Measurements from ENCODE around the gene MSMP.

MSMP gene

GRCh38 chr9:35717132-35717870, 36.8 kb downstream of the MSMP start:
- DNase-seq = no peak

- no peak for DNase-seq
Observed at GRCh38 chr9:35716230-35716629, 37.8 kb downstream of the MSMP start.

- DNase-seq = no peak
Observed at GRCh38 chr9:35714579-35715252, 39.4 kb downstream of the MSMP start.

GRCh38 chr9:35714123-35714522, 40.0 kb downstream of the MSMP start:
- DNase-seq = no peak

- DNase-seq = no peak
Observed at GRCh38 chr9:35713578-35713977, 40.5 kb downstream of the MSMP start.

- no peak for DNase-seq
Observed at GRCh38 chr9:35712762-35713400, 41.2 kb downstream of the MSMP start.

GRCh38 chr9:35711501-35712428, 42.3 kb downstream of the MSMP start:
- no peak for DNase-seq

GRCh38 chr9:35710818-35711500, 43.1 kb downstream of the MSMP start:
- DNase-seq = no peak

- no peak for DNase-seq
Observed at GRCh38 chr9:35708146-35708545, 45.9 kb downstream of the MSMP start.

GRCh38 chr9:35706951-35707350, 47.1 kb downstream of the MSMP start:
- DNase-seq = no peak

GRCh38 chr9:35705836-35706430, 48.1 kb downstream of the MSMP start:
- no peak for DNase-seq

- no peak for DNase-seq
Observed at GRCh38 chr9:35705372-35705771, 48.7 kb downstream of the MSMP start.

GRCh38 chr9:35703906-35704672, 50.0 kb downstream of the MSMP start:
- DNase-seq = no peak

Measured in CD4-positive, alpha-beta T cell treated with Interleukin-4 for 4 hours (primary cell).